Measurements from ENCODE around the gene STAM. TPM values are rescaled to one million over a fixed set of nuclear protein-coding genes. Genes with fewer than 3 reads are reported as not detected.
"Not testable (repeated sequence)": the region's sequence is repeated elsewhere in the genome, so short reads cannot be mapped to it uniquely, and the experiment has no call there.

The STAM gene
- total and polyA plus RNA-seq, 10 of the 15 experiments (the other 5 are each of a cell fraction or from before 2014, with no cell fraction given): 8.8 to 15.9 (median 14.4) TPM

DNA sequence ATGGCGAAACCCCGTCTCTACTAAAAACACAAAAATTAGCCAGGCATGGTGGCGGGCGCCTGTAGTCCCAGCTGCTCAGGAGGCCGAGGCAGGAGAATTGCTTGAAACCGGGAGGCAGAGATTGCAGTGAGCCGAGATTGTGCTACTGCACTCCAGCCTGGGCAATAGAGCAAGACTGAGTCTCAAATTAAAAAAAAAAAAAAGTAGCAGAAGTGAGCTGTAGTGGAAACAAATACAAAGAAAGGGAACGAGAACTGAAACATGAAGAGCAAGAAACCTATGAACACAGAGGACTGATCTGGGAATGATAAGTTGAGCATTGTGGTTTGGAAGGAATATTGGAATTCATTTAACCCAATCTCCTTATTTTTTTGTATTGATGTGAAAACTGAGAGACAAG is 11.4 kb upstream of the STAM start:
- H4K20me1 ChIP-seq (ENCODE audit: control insufficient read depth, insufficient read depth); FAIRE-seq; intact Hi-C loops (cut with micrococcal nuclease; ENCODE audit: unreplicated experiment); H3K79me2 ChIP-seq (ENCODE audit: control insufficient read depth, insufficient read depth, low read length); BruUV-seq (replicated peaks); H3K9ac ChIP-seq (ENCODE audit: control insufficient read depth, insufficient read depth, low read length); DNase-seq (ENCODE audit: low read depth, low spot score); H3K9me3 ChIP-seq (replicated peaks; ENCODE audit: control insufficient read depth, insufficient read depth, low read length); RAD21 ChIA-PET (ENCODE audit: unreplicated experiment); H3K36me3 ChIP-seq (ENCODE audit: control insufficient read depth in 2 of 2, insufficient read depth in 2 of 2, low read length in 1 of 2); H2AFZ ChIP-seq (ENCODE audit: control insufficient read depth, low read depth, low read length); ATAC-seq; H3K27me3 ChIP-seq (replicated peaks in 1 of 2; ENCODE audit: control insufficient read depth in 2 of 2, insufficient read depth in 2 of 2, low read length in 1 of 2); H3K4me2 ChIP-seq (ENCODE audit: control insufficient read depth, insufficient read depth); H3K27ac ChIP-seq (ENCODE audit: control insufficient read depth, insufficient read depth); H3K4me1 ChIP-seq (ENCODE audit: control insufficient read depth, insufficient read depth, low read length); in situ Hi-C loops (cut with MboI); H3K4me3 ChIP-seq; CTCF ChIA-PET: not testable (repeated sequence)
- SMC1A ChIA-PET (ENCODE audit: uncharacterized antibody, unreplicated experiment): interaction anchor here (0.6 to 0.7 kb wide), 2 partner anchors 137 to 148 kb away, joined by 3 read pairs; no protein-coding TSS in a partner anchor
- WGBS (ENCODE audit: insufficient coverage, insufficient replicate concordance, low lambda C conversion rate, missing lambda C conversion rate): 51% methylated on average over 8 of the region's 8 CpGs
- POLR2A ChIA-PET: interaction anchor here (0.6 to 2.3 kb wide), 5 partner anchors 11 to 182 kb away, joined by 3 to 6 read pairs (median 3); partner anchors contain the start of gene STAM

DNA sequence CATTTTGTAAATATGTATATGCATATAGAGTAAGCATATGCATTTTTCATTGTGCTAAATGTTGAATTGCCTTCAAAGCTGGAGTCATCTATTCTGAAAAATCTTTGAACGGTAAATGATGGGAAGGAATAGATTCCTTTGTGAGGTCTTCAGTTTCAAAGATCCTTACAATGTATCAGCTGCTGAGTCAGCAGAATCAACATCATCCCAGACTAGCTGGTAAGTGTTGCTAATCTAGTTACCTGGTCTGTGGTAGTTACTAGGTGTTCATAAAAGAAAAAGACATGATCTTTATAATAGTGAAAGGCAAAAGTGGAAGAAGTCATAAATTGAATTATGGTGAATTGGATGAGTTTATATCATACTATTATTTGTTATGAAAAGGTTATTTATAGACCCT is 10.6 kb upstream of the STAM start:
- WGBS (ENCODE audit: insufficient coverage, insufficient replicate concordance, low lambda C conversion rate, missing lambda C conversion rate): 100% methylated on average over 1 of the region's 1 CpG
- Histone ChIP-seq H4K20me1 (ENCODE audit: control insufficient read depth, insufficient read depth) (no peaks in the 10 kb centered on the region), H3K79me2 (ENCODE audit: control insufficient read depth, insufficient read depth, low read length) (no peaks in the 10 kb centered on the region), H3K4me1 (ENCODE audit: control insufficient read depth, insufficient read depth, low read length) (no peaks in the 10 kb centered on the region), H3K9ac (ENCODE audit: control insufficient read depth, insufficient read depth, low read length) (no peak overlapping the region), H3K27ac (ENCODE audit: control insufficient read depth, insufficient read depth) (no peak overlapping the region), H3K36me3 (ENCODE audit: control insufficient read depth in 2 of 2, insufficient read depth in 2 of 2, low read length in 1 of 2) (no peaks in the 10 kb centered on the region), H3K4me3 (no peak overlapping the region), H3K4me2 (ENCODE audit: control insufficient read depth, insufficient read depth) (no peak overlapping the region), H2AFZ (ENCODE audit: control insufficient read depth, low read depth, low read length) (no peak overlapping the region), H3K9me3 (replicated peaks; ENCODE audit: control insufficient read depth, insufficient read depth, low read length) (no peaks in the 10 kb centered on the region), H3K27me3 (replicated peaks in 1 of 2; ENCODE audit: control insufficient read depth in 2 of 2, insufficient read depth in 2 of 2, low read length in 1 of 2) (no peaks in the 10 kb centered on the region)
- ChIA-PET CTCF (no interaction called here), POLR2A (interaction anchor here (0.6 to 2.3 kb wide), 5 partner anchors 10 to 128 kb away, joined by 3 to 6 read pairs (median 3); partner anchors contain the start of gene STAM), RAD21 (ENCODE audit: unreplicated experiment) (no interaction called here), SMC1A (ENCODE audit: uncharacterized antibody, unreplicated experiment) (interaction anchor here (0.6 to 1.5 kb wide), 5 partner anchors 15 to 147 kb away, joined by 3 read pairs; no protein-coding TSS in a partner anchor)
- BruUV-seq (replicated peaks): no TSS peak
- TF ChIP-seq, protein P1, sequence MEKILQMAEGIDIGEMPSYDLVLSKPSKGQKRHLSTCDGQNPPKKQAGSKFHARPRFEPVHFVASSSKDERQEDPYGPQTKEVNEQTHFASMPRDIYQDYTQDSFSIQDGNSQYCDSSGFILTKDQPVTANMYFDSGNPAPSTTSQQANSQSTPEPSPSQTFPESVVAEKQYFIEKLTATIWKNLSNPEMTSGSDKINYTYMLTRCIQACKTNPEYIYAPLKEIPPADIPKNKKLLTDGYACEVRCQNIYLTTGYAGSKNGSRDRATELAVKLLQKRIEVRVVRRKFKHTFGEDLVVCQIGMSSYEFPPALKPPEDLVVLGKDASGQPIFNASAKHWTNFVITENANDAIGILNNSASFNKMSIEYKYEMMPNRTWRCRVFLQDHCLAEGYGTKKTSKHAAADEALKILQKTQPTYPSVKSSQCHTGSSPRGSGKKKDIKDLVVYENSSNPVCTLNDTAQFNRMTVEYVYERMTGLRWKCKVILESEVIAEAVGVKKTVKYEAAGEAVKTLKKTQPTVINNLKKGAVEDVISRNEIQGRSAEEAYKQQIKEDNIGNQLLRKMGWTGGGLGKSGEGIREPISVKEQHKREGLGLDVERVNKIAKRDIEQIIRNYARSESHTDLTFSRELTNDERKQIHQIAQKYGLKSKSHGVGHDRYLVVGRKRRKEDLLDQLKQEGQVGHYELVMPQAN (conservative IDR thresholded peaks at IDR 0.05): no peak
- TF ChIP-seq TCF3 (IDR thresholded peaks at IDR 0.05; ENCODE audit: borderline replicate concordance, insufficient read depth, low read depth, low read length) (no peak), STAT1 (conservative IDR thresholded peaks at IDR 0.05) (no peak), MXI1 (IDR thresholded peaks at IDR 0.05; ENCODE audit: low read depth, low read length) (no peak), ETV6 (conservative IDR thresholded peaks at IDR 0.05 in 1 of 2, IDR thresholded peaks at IDR 0.05 in 1 of 2; ENCODE audit: borderline replicate concordance in 1 of 2, low read depth in 1 of 2) (no peak), RAD51 (IDR thresholded peaks at IDR 0.05) (no peak), SP1 (IDR thresholded peaks at IDR 0.05; ENCODE audit: low read depth, low read length) (no peak), RBBP5 (conservative IDR thresholded peaks at IDR 0.05) (no peak), BACH1 (IDR thresholded peaks at IDR 0.05; ENCODE audit: borderline replicate concordance) (no peak), ZNF384 (IDR thresholded peaks at IDR 0.05; ENCODE audit: borderline replicate concordance, low read depth, low read length) (no peak), ZBED1 (IDR thresholded peaks at IDR 0.05; ENCODE audit: borderline replicate concordance) (no peak), CEBPB (IDR thresholded peaks at IDR 0.05; ENCODE audit: borderline replicate concordance in 1 of 2, low read depth in 2 of 2, low read length in 2 of 2) (no peak), RFX5 (IDR thresholded peaks at IDR 0.05; ENCODE audit: low read depth, low read length) (no peak), TBL1XR1 (IDR thresholded peaks at IDR 0.05; ENCODE audit: low read depth, low read length) (no peak)
- TF ChIP-seq, protein P2, sequence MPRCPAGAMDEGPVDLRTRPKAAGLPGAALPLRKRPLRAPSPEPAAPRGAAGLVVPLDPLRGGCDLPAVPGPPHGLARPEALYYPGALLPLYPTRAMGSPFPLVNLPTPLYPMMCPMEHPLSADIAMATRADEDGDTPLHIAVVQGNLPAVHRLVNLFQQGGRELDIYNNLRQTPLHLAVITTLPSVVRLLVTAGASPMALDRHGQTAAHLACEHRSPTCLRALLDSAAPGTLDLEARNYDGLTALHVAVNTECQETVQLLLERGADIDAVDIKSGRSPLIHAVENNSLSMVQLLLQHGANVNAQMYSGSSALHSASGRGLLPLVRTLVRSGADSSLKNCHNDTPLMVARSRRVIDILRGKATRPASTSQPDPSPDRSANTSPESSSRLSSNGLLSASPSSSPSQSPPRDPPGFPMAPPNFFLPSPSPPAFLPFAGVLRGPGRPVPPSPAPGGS (IDR thresholded peaks at IDR 0.05; ENCODE audit: borderline replicate concordance, insufficient read depth, low read depth, low read length, poor library complexity, severe bottlenecking): no peak
- no peak for ATAC-seq
- FAIRE-seq: no peak
- intact Hi-C loops (cut with micrococcal nuclease; ENCODE audit: unreplicated experiment): no loop called here
- in situ Hi-C loops (cut with MboI): no loop called here
- no peak for DNase-seq (ENCODE audit: low read depth, low spot score)
